H9 (cell line): ENCODE data around the gene C1orf21. TPM values are rescaled to one million over a fixed set of nuclear protein-coding genes. Genes with fewer than 3 reads are reported as not detected.

Source experiments
- DNase-seq: peaks from one replicate; pipeline ENCODE4 v3.0.0-alpha.2; 2017
- H2AFZ ChIP-seq: one replicate; pipeline ENCODE4 v1.6.1; 2013; ENCODE audit warnings: mild to moderate bottlenecking, low read length, control low read depth, moderate library complexity
- H2AK5ac ChIP-seq: 2 replicates; pipeline ENCODE4 v1.6.1; 2013; ENCODE audit warnings: low read length, control low read depth, mixed read lengths; ENCODE audit not compliant: insufficient read length
- H2BK120ac ChIP-seq: one replicate; pipeline ENCODE4 v1.6.1; 2013; ENCODE audit warnings: low read depth, mild to moderate bottlenecking, low read length, control low read depth, inconsistent platforms; ENCODE audit not compliant: poor library complexity, severe bottlenecking
- H2BK12ac ChIP-seq: 2 replicates; pipeline ENCODE4 v1.6.1; 2013; ENCODE audit warnings: low read length, control low read depth, mixed read lengths, low read depth; ENCODE audit not compliant: insufficient read length
- H2BK15ac ChIP-seq: 2 replicates; pipeline ENCODE4 v1.6.1; 2013; ENCODE audit warnings: low read depth, low read length, control low read depth
- H2BK20ac ChIP-seq: one replicate; pipeline ENCODE4 v1.6.1; 2013; ENCODE audit warnings: low read depth, mild to moderate bottlenecking, low read length, control low read depth, inconsistent platforms; ENCODE audit not compliant: poor library complexity, severe bottlenecking
- H2BK5ac ChIP-seq: 2 replicates; pipeline ENCODE4 v1.6.1; 2013; ENCODE audit warnings: low read length, control low read depth, mixed read lengths; ENCODE audit not compliant: insufficient read length
- H3K14ac ChIP-seq: 2 replicates; pipeline ENCODE4 v1.6.1; 2013; ENCODE audit warnings: low read length, control low read depth; ENCODE audit not compliant: insufficient read depth
- H3K18ac ChIP-seq: 2 replicates; pipeline ENCODE4 v1.6.1; 2013; ENCODE audit warnings: low read depth, mild to moderate bottlenecking, mixed read lengths, low read length, control low read depth; ENCODE audit not compliant: insufficient read length
- H3K23ac ChIP-seq: 2 replicates; pipeline ENCODE4 v1.6.1; 2013; ENCODE audit warnings: low read length, control low read depth, mixed read lengths, low read depth; ENCODE audit not compliant: insufficient read length
- H3K23me2 ChIP-seq: 2 replicates; pipeline ENCODE4 v1.6.1; 2013; ENCODE audit warnings: low read depth, mild to moderate bottlenecking, mixed read lengths, low read length, control low read depth; ENCODE audit not compliant: insufficient read length, poor library complexity, severe bottlenecking
- H3K27ac ChIP-seq: 2 replicates; pipeline ENCODE4 v1.5.1; 2013; ENCODE audit warnings: low read length, control low read depth, mixed read lengths, low read depth; ENCODE audit not compliant: insufficient read length
- H3K27me3 ChIP-seq: 2 replicates; pipeline ENCODE4 v1.6.1; 2013; ENCODE audit warnings: low read length, control low read depth, inconsistent platforms; ENCODE audit not compliant: insufficient read depth
- H3K4ac ChIP-seq: 2 replicates; pipeline ENCODE4 v1.6.1; 2013; ENCODE audit warnings: low read depth, mild to moderate bottlenecking, control low read depth, inconsistent platforms, low read length, moderate library complexity
- H3K4me1 ChIP-seq: 2 replicates; pipeline ENCODE4 v1.6.1; 2013; ENCODE audit warnings: low read length, control low read depth, inconsistent platforms; ENCODE audit not compliant: insufficient read depth
- H3K4me2 ChIP-seq: 2 replicates; pipeline ENCODE4 v1.6.1; 2013; ENCODE audit warnings: low read length, control low read depth, mixed read lengths; ENCODE audit not compliant: insufficient read length, insufficient read depth
- H3K56ac ChIP-seq: 2 replicates; pipeline ENCODE4 v1.6.1; 2013; ENCODE audit warnings: low read depth, mild to moderate bottlenecking, mixed read lengths, low read length, control low read depth; ENCODE audit not compliant: insufficient read length
- H3K79me1 ChIP-seq: 2 replicates; pipeline ENCODE4 v1.6.1; 2013; ENCODE audit warnings: low read depth, mild to moderate bottlenecking, moderate library complexity, low read length, control low read depth, inconsistent platforms; ENCODE audit not compliant: insufficient read depth, poor library complexity, severe bottlenecking
- H3K79me2 ChIP-seq: 2 replicates; pipeline ENCODE4 v1.6.1; 2013; ENCODE audit warnings: low read length, control low read depth, inconsistent platforms; ENCODE audit not compliant: insufficient read depth
- H3K9ac ChIP-seq: 2 replicates; pipeline ENCODE4 v1.6.1; 2013; ENCODE audit warnings: low read length, control low read depth, mixed read lengths; ENCODE audit not compliant: insufficient read length; ENCODE audit errors: extremely low read depth
- H3K9me3 ChIP-seq: one replicate; pipeline ENCODE4 v1.6.1; 2013; ENCODE audit warnings: low read depth, low read length, inconsistent platforms; ENCODE audit not compliant: control insufficient read depth
- H3T11ph ChIP-seq: one replicate; pipeline ENCODE4 v1.6.1; 2013; ENCODE audit warnings: mild to moderate bottlenecking, low read length, control low read depth, inconsistent platforms
- H4K20me1 ChIP-seq: one replicate; pipeline ENCODE4 v1.6.1; 2013; ENCODE audit not compliant: control insufficient read depth, insufficient read length, insufficient read depth
- H4K5ac ChIP-seq: 2 replicates; pipeline ENCODE4 v1.6.1; 2013; ENCODE audit warnings: low read depth, mild to moderate bottlenecking, mixed read lengths, low read length, control low read depth; ENCODE audit not compliant: insufficient read length
- H4K8ac ChIP-seq: replicated peaks from 2 replicates; pipeline ENCODE4 v1.6.1; 2013; ENCODE audit warnings: low read length, control low read depth, mixed read lengths, low read depth; ENCODE audit not compliant: insufficient read length
- H4K91ac ChIP-seq: 2 replicates; pipeline ENCODE4 v1.6.1; 2013; ENCODE audit warnings: low read depth, mild to moderate bottlenecking, moderate library complexity, mixed read lengths, low read length, control low read depth; ENCODE audit not compliant: insufficient read length
- H3K27ac Mint-ChIP-seq, 3 experiments: 2 replicates in 2 of 3; 3 replicates in 1 of 3; pipeline ENCODE4 v1.8.0; 2020 to 2021; ENCODE audit warnings: mixed read lengths in 3 of 3, mild to moderate bottlenecking in 1 of 3, moderate library complexity in 1 of 3
- H3K27me3 Mint-ChIP-seq: 2 replicates; pipeline ENCODE4 v1.8.0; 2021; ENCODE audit warnings: low read depth, mild to moderate bottlenecking, moderate library complexity, mixed read lengths
- H3K36me3 Mint-ChIP-seq, 3 experiments: 2 replicates in 2 of 3; 3 replicates in 1 of 3; pipeline ENCODE4 v1.8.0; 2020 to 2021; ENCODE audit warnings: low read depth in 3 of 3, mixed read lengths in 3 of 3; ENCODE audit not compliant: insufficient read depth in 1 of 3
- H3K4me1 Mint-ChIP-seq, 2 experiments: 2 replicates each; pipeline ENCODE4 v1.8.0; 2020; ENCODE audit warnings: mixed read lengths in 2 of 2
- H3K4me3 Mint-ChIP-seq, 2 experiments: 2 replicates in 1 of 2; 3 replicates in 1 of 2; pipeline ENCODE4 v1.8.0; 2020 to 2021; ENCODE audit warnings: mild to moderate bottlenecking in 2 of 2, mixed read lengths in 2 of 2, moderate library complexity in 1 of 2
- H3K9me3 Mint-ChIP-seq, 2 experiments: 2 replicates in 1 of 2; 3 replicates in 1 of 2; pipeline ENCODE4 v1.8.0; 2020; ENCODE audit warnings: mild to moderate bottlenecking in 2 of 2, mixed read lengths in 2 of 2, moderate library complexity in 1 of 2
- WGBS: extraction: QIAGEN DNeasy Blood & Tissue Kit; methylation state at CpG from one replicate; pipeline ENCODE4 v1.1.7; 2013; ENCODE audit warnings: missing lambda C conversion rate, low lambda C conversion rate, mixed read lengths; ENCODE audit not compliant: insufficient read length; ENCODE audit errors: extremely low coverage; 5-methylcytosine and 5-hydroxymethylcytosine counted together
- total RNA-seq: library from RNA; stranded (reverse); gene quantifications from 2 replicates; pipeline ENCODE4 v1.2.1, GENCODE V29; 2021
- TF ChIP-seq, protein P1 (sequence below): fragments of 200-600 bp; sonication (generic); conservative IDR thresholded peaks from 3 replicates; pipeline ENCODE4 v1.8.0; 2021; ENCODE audit warnings: antibody characterized with exemption, mild to moderate bottlenecking

C1orf21 gene
- total RNA-seq, 1 experiment from 2014 or later = 36.0 TPM

DNA sequence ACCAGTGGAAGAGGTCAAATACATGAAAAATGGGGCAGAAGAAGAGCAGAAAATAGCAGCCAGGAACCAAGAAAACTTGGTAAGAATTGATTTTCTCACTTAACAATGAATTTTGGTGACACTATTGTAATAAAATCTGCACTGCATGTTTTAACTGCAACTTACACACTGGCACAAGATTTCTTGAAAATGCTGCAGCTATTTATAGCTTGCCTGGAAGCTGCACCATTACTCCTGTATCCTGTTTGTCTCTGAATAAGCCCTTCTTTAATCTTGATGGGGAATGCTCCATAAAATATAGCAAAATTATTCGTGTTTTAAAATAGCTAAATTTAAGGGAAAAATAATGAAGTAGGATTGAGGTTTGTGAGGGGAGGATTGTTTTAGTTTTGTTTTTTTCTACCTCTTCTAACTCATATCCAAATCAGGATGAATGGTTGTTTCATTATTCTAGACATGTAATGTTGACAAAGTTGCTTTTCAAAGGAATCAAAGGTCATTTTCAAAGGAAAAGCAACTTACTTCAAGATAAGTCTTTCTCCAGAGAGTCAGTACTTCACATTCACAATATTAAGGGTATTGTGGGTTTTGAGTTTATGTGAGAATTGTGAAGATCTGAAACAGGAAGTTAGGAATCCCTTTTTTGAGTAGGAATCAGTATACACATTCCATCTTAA, 120.9 kb downstream of the C1orf21 start:
- H4K8ac ChIP-seq = no peak overlapping the region
- H3K27ac ChIP-seq = no peak overlapping the region
- Mint-ChIP-seq H3K4me3 (no peak overlapping the region), H3K27me3 (no peaks in the 10 kb centered on the region), H3K27ac (no peak overlapping the region), H3K36me3 (peaks cover 2 to 38% (median 5%) of the 10 kb centered on the region in 3 experiments; a peak in 4 of 7 replicates), H3K4me1 (peaks cover 19 to 28% of the 10 kb centered on the region in 2 experiments), H3K9me3 (no peaks in the 10 kb centered on the region)
- no peak overlapping the region for H3K56ac ChIP-seq
- no peak overlapping the region for H2AK5ac ChIP-seq
- H3K18ac ChIP-seq = no peak overlapping the region
- no peak overlapping the region for H3K14ac ChIP-seq
- no peak overlapping the region for H3T11ph ChIP-seq
- WGBS = 100% methylated on average over 1 of the region's 1 CpG
- DNase-seq = no peak
- H4K91ac ChIP-seq = no peak overlapping the region
- H4K20me1 ChIP-seq = no peaks in the 10 kb centered on the region
- no peaks in the 10 kb centered on the region for H3K27me3 ChIP-seq
- H3K9ac ChIP-seq = no peak overlapping the region
- H3K4me1 ChIP-seq = no peaks in the 10 kb centered on the region
- H3K79me2 ChIP-seq = no peaks in the 10 kb centered on the region
- no peak overlapping the region for H3K4me2 ChIP-seq
- H3K23ac ChIP-seq = no peak overlapping the region
- H4K5ac ChIP-seq = no peak overlapping the region
- no peak overlapping the region for H2BK12ac ChIP-seq
- no peak overlapping the region for H3K4ac ChIP-seq
- H2BK15ac ChIP-seq = no peak overlapping the region
- H2AFZ ChIP-seq = no peak overlapping the region
- no peak overlapping the region for H2BK5ac ChIP-seq
- TF ChIP-seq, protein P1, sequence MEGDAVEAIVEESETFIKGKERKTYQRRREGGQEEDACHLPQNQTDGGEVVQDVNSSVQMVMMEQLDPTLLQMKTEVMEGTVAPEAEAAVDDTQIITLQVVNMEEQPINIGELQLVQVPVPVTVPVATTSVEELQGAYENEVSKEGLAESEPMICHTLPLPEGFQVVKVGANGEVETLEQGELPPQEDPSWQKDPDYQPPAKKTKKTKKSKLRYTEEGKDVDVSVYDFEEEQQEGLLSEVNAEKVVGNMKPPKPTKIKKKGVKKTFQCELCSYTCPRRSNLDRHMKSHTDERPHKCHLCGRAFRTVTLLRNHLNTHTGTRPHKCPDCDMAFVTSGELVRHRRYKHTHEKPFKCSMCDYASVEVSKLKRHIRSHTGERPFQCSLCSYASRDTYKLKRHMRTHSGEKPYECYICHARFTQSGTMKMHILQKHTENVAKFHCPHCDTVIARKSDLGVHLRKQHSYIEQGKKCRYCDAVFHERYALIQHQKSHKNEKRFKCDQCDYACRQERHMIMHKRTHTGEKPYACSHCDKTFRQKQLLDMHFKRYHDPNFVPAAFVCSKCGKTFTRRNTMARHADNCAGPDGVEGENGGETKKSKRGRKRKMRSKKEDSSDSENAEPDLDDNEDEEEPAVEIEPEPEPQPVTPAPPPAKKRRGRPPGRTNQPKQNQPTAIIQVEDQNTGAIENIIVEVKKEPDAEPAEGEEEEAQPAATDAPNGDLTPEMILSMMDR = no peak
- no peak overlapping the region for H2BK20ac ChIP-seq
- no peaks in the 10 kb centered on the region for H3K79me1 ChIP-seq
- no peaks in the 10 kb centered on the region for H3K9me3 ChIP-seq
- H3K23me2 ChIP-seq = no peaks in the 10 kb centered on the region
- H2BK120ac ChIP-seq = no peak overlapping the region
